ENCODE data around the gene OPN1SW.

Gene OPN1SW

GRCh38 chr7:128737441-128737840 is 38.2 kb downstream of the OPN1SW start:
- Histone ChIP-seq H3K9me3 (no peaks in the 10 kb centered on the region), H3K4me1 (ENCODE audit: control insufficient read depth in 1 of 2, insufficient read depth in 1 of 2, low read depth in 1 of 2, low read length in 1 of 2) (peaks cover 25 to 39% of the 10 kb centered on the region in 2 experiments), H3K36me3 (no peaks in the 10 kb centered on the region), H3K27me3 (no peaks in the 10 kb centered on the region), H3K4me3 (ENCODE audit: low read depth in 1 of 2, low read length in 1 of 2) (no peak overlapping the region), H3K27ac (no peak overlapping the region)
- no peak for TF ChIP-seq CTCF (IDR thresholded peaks at IDR 0.05)

- peaks cover 2% of the 10 kb centered on the region for H3K27me3 ChIP-seq
- H3K27ac ChIP-seq = peak overlapping the region; percentile 40
- H3K4me3 ChIP-seq (ENCODE audit: low read depth in 1 of 2, low read length in 1 of 2) = no peak overlapping the region
- H3K9me3 ChIP-seq = no peaks in the 10 kb centered on the region
- no peak for TF ChIP-seq CTCF (IDR thresholded peaks at IDR 0.05)
- H3K36me3 ChIP-seq = no peaks in the 10 kb centered on the region
- H3K4me1 ChIP-seq (ENCODE audit: control insufficient read depth in 1 of 2, insufficient read depth in 1 of 2, low read depth in 1 of 2, low read length in 1 of 2) = peaks cover 25 to 31% of the 10 kb centered on the region in 2 experiments
Measured at GRCh38 chr7:128735436-128735835, 40.2 kb downstream of the OPN1SW start.

GRCh38 chr7:128734890-128735289 is 40.7 kb downstream of the OPN1SW start:
- Histone ChIP-seq H3K36me3 (no peaks in the 10 kb centered on the region), H3K4me1 (ENCODE audit: control insufficient read depth in 1 of 2, insufficient read depth in 1 of 2, low read depth in 1 of 2, low read length in 1 of 2) (peaks cover 22 to 27% of the 10 kb centered on the region in 2 experiments), H3K27me3 (peaks cover 2% of the 10 kb centered on the region), H3K4me3 (ENCODE audit: low read depth in 1 of 2, low read length in 1 of 2) (no peak overlapping the region), H3K9me3 (no peaks in the 10 kb centered on the region), H3K27ac (peak overlapping the region; percentile 40)
- no peak for TF ChIP-seq CTCF (IDR thresholded peaks at IDR 0.05)

GRCh38 chr7:128733278-128733645 is 42.3 kb downstream of the OPN1SW start:
- H3K4me3 ChIP-seq (ENCODE audit: low read depth in 1 of 2, low read length in 1 of 2) = no peak overlapping the region
- H3K4me1 ChIP-seq (ENCODE audit: control insufficient read depth in 1 of 2, insufficient read depth in 1 of 2, low read depth in 1 of 2, low read length in 1 of 2) = peaks cover 11 to 14% of the 10 kb centered on the region in 2 experiments
- no peaks in the 10 kb centered on the region for H3K36me3 ChIP-seq
- no peak overlapping the region for H3K27ac ChIP-seq
- no peak for TF ChIP-seq CTCF (IDR thresholded peaks at IDR 0.05)
- no peaks in the 10 kb centered on the region for H3K9me3 ChIP-seq
- peaks cover 7% of the 10 kb centered on the region for H3K27me3 ChIP-seq

GRCh38 chr7:128732521-128733277 is 42.9 kb downstream of the OPN1SW start:
- no peaks in the 10 kb centered on the region for H3K36me3 ChIP-seq
- TF ChIP-seq CTCF (IDR thresholded peaks at IDR 0.05) = no peak
- peaks cover 7% of the 10 kb centered on the region for H3K27me3 ChIP-seq
- no peak overlapping the region for H3K4me3 ChIP-seq (ENCODE audit: low read depth in 1 of 2, low read length in 1 of 2)
- no peaks in the 10 kb centered on the region for H3K9me3 ChIP-seq
- H3K4me1 ChIP-seq (ENCODE audit: control insufficient read depth in 1 of 2, insufficient read depth in 1 of 2, low read depth in 1 of 2, low read length in 1 of 2) = peaks cover 11 to 14% of the 10 kb centered on the region in 2 experiments
- H3K27ac ChIP-seq = no peak overlapping the region

Data from neutrophil (primary cell).